HG03025 (cell line): ENCODE results near the gene CEMP1.

Experiments used
- ATAC-seq: cut with Tn5 transposase; IDR thresholded peaks from one replicate; pipeline ENCODE4 v1.9.1; 2021; ENCODE audit warnings: mild to moderate bottlenecking, moderate library complexity; ENCODE audit not compliant: unreplicated experiment, low FRiP score

Gene CEMP1

GRCh38 chr16:2487903-2488531 lies 43.2 kb downstream of the CEMP1 start:
- no peak for ATAC-seq

GRCh38 chr16:2487517-2487842 lies 43.7 kb downstream of the CEMP1 start:
- ATAC-seq: no peak

GRCh38 chr16:2486645-2487516 lies 44.3 kb downstream of the CEMP1 start:
- ATAC-seq: no peak

- ATAC-seq: no peak
Measured at GRCh38 chr16:2485811-2486507, 45.2 kb downstream of the CEMP1 start.

GRCh38 chr16:2484898-2485508 lies 46.2 kb downstream of the CEMP1 start:
- ATAC-seq: no peak

GRCh38 chr16:2483939-2484897 lies 47.0 kb downstream of the CEMP1 start:
- no peak for ATAC-seq

GRCh38 chr16:2482708-2483534 lies 48.3 kb downstream of the CEMP1 start:
- ATAC-seq: no peak

- no peak for ATAC-seq
Measured at GRCh38 chr16:2482249-2482648, 49.0 kb downstream of the CEMP1 start.

GRCh38 chr16:2481676-2482075 lies 49.5 kb downstream of the CEMP1 start:
- no peak for ATAC-seq

GRCh38 chr16:2480948-2481347 lies 50.3 kb downstream of the CEMP1 start:
- no peak for ATAC-seq
